AG10803 (cell line): Measurements from ENCODE around the gene GNG7.

Experiments
- DNase-seq: peaks from one replicate; pipeline ENCODE4 v3.0.0; 2010; ENCODE audit warnings: low read depth
- H3K4me3 ChIP-seq: 2 replicates; pipeline ENCODE4 v1.5.1; 2011; ENCODE audit warnings: mild to moderate bottlenecking, low read length, control low read depth
- TF ChIP-seq, protein P1 (sequence below): conservative IDR thresholded peaks from 2 replicates; pipeline ENCODE4 v1.5.1; 2011; ENCODE audit warnings: mild to moderate bottlenecking, low read length, control low read depth, inconsistent platforms

GNG7 gene

GRCh38 chr19:2488405-2488941 is 214.0 kb downstream of the GNG7 start:
- DNase-seq = no peak
- TF ChIP-seq, protein P1, sequence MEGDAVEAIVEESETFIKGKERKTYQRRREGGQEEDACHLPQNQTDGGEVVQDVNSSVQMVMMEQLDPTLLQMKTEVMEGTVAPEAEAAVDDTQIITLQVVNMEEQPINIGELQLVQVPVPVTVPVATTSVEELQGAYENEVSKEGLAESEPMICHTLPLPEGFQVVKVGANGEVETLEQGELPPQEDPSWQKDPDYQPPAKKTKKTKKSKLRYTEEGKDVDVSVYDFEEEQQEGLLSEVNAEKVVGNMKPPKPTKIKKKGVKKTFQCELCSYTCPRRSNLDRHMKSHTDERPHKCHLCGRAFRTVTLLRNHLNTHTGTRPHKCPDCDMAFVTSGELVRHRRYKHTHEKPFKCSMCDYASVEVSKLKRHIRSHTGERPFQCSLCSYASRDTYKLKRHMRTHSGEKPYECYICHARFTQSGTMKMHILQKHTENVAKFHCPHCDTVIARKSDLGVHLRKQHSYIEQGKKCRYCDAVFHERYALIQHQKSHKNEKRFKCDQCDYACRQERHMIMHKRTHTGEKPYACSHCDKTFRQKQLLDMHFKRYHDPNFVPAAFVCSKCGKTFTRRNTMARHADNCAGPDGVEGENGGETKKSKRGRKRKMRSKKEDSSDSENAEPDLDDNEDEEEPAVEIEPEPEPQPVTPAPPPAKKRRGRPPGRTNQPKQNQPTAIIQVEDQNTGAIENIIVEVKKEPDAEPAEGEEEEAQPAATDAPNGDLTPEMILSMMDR = no peak
- peak overlapping the region; percentile 34 for H3K4me3 ChIP-seq

DNA sequence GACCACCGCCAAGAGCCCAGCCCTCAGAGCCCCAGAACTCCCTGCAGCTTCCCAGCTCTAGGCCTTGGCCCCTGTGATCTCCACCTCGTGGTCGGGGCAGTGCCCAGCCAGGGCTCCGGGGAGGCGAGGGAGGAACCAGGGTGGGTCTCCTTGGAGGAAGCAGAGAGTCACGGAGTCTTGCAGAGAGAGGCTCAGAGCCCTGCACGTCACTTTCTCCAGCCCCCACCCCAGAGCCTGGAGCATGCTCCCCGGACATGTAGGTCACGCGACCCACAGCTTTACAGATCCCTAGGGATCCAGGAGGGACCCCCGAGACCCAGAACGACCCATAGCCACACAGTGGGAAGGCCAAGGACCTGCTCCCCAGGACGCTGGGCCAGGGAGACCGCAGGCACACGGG is 214.7 kb downstream of the GNG7 start:
- TF ChIP-seq, protein P1 = no peak
- DNase-seq = no peak
- no peak overlapping the region for H3K4me3 ChIP-seq

GRCh38 chr19:2487090-2487489 is 215.4 kb downstream of the GNG7 start:
- DNase-seq = no peak
- H3K4me3 ChIP-seq = no peak overlapping the region
- TF ChIP-seq, protein P1 = no peak

- TF ChIP-seq, protein P1 = no peak
- no peak overlapping the region for H3K4me3 ChIP-seq
- no peak for DNase-seq
These were observed 217.1 kb downstream of the GNG7 start for GRCh38 chr19:2485428-2485827.

GRCh38 chr19:2484178-2484937 is 218.1 kb downstream of the GNG7 start:
- no peak overlapping the region for H3K4me3 ChIP-seq
- TF ChIP-seq, protein P1 = no peak

DNA sequence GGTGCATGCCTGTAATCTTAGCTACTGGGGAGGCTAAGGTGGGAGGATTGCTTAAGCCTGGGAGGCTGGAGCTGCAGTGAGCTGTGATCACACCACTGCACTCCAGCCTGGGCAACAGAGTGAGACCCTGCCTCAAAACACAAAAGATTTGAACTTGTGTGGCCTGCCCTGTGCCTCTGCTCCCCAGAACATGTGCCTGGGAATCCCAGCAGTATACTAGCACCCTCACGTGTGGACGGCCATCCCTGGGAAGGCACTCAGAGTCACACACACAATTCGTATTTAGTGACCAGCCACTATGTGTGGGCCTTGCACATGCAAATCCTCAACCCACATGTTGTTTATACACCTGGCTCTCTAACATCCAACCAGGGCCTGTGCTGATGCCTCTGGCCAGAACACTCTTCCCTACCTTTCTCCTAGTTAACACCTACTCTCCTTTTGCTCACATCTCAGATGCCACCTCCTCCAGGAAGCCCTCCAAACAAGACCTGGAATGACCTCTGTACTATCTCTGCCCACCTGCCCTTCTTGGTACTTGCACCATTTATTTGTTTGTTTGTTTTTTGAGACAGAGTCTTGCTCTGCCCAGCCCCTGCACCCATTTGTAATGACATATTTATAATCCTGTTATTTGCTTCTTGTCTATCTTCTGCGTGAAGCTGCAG is 218.9 kb downstream of the GNG7 start:
- TF ChIP-seq, protein P1 = no peak
- no peak overlapping the region for H3K4me3 ChIP-seq
- no peak for DNase-seq

More at GRCh38 chr19:2484178-2484937, 218.1 kb downstream of the GNG7 start:
- DNase-seq = no peak
